Measurements from ENCODE around the gene TMEM231.

Gene TMEM231

GRCh38 chr16:75488322-75488721, 67.7 kb downstream of the TMEM231 start:
- no peak for DNase-seq (ENCODE audit: low read depth)

Data from fibroblast of gingiva (primary cell).